A673 (cell line): ENCODE data around the gene TAS2R1.

Experiments used
- EZH2 ChIP-seq: fragments of 200-600 bp; sonication (generic); IDR thresholded peaks from 2 replicates; pipeline ENCODE4 v1.6.1; 2017; ENCODE audit warnings: borderline replicate concordance, low read depth, mild to moderate bottlenecking, mixed read lengths, antibody characterized with exemption, low read length; ENCODE audit not compliant: poor library complexity, severe bottlenecking
- TF ChIP-seq, protein P1 (sequence below): fragments of 300-800, 200-600 bp; sonication (generic); conservative IDR thresholded peaks from 2 replicates; pipeline ENCODE4 v1.5.1; 2017; ENCODE audit warnings: low read depth, mild to moderate bottlenecking, antibody characterized with exemption, low read length, moderate library complexity, mixed read lengths

DNA sequence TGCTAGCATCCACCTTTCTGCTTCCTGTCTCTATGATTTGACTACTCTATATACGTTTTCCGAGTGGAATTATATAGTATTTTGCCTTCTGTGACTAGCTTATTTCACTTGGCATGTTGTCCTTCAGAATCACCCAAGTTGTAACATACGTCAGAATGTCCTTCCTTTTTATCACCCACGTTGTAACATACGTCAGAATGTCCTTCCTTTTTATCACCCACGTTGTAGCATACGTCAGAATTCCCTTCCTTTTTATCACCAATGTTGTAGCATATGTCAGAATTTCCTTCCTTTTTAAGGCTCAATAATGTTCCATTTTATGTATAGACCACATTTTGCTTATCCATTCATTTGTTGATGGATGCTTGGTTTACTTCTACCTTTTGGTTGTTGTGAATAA, 22.9 kb upstream of the TAS2R1 start:
- TF ChIP-seq EZH2 = no peak
- TF ChIP-seq, protein P1, sequence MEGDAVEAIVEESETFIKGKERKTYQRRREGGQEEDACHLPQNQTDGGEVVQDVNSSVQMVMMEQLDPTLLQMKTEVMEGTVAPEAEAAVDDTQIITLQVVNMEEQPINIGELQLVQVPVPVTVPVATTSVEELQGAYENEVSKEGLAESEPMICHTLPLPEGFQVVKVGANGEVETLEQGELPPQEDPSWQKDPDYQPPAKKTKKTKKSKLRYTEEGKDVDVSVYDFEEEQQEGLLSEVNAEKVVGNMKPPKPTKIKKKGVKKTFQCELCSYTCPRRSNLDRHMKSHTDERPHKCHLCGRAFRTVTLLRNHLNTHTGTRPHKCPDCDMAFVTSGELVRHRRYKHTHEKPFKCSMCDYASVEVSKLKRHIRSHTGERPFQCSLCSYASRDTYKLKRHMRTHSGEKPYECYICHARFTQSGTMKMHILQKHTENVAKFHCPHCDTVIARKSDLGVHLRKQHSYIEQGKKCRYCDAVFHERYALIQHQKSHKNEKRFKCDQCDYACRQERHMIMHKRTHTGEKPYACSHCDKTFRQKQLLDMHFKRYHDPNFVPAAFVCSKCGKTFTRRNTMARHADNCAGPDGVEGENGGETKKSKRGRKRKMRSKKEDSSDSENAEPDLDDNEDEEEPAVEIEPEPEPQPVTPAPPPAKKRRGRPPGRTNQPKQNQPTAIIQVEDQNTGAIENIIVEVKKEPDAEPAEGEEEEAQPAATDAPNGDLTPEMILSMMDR = no peak
